GM12872 (cell line): ENCODE data around the gene RREB1.

Source experiments
- TF ChIP-seq, protein P1 (sequence below): IDR thresholded peaks from 3 replicates; pipeline ENCODE4 v1.5.1; 2011; ENCODE audit warnings: low read depth, mild to moderate bottlenecking, low read length, moderate library complexity; ENCODE audit not compliant: insufficient read depth

RREB1 gene

DNA sequence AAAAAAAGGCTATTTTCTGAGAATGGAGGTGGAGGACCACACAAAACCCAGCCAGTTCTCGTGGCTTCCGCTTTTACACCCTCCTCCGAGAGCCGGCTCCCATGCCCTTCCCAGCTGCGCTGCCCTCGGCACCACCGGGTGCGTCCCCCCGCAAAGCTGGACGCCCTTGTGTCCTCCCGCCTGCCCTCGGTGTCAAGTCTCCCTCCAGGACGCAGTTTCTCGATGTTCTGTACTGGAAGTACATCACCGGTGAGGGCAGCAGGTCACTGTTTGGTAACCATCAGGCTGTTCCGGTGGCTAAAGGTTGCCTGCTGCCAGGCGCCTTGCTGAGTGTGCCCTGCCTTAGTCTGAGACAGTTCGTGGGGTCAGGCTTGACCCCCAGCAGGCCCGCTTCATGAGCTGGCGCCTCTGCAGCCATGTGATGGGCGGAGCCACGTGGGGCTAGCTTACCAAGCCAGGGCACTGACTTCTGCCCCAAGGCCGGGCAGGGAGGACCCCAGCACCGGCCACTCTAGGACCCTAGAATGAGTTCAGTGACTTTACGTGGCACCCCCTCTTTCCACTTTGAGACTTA, 34.6 kb downstream of the RREB1 start:
- TF ChIP-seq, protein P1, sequence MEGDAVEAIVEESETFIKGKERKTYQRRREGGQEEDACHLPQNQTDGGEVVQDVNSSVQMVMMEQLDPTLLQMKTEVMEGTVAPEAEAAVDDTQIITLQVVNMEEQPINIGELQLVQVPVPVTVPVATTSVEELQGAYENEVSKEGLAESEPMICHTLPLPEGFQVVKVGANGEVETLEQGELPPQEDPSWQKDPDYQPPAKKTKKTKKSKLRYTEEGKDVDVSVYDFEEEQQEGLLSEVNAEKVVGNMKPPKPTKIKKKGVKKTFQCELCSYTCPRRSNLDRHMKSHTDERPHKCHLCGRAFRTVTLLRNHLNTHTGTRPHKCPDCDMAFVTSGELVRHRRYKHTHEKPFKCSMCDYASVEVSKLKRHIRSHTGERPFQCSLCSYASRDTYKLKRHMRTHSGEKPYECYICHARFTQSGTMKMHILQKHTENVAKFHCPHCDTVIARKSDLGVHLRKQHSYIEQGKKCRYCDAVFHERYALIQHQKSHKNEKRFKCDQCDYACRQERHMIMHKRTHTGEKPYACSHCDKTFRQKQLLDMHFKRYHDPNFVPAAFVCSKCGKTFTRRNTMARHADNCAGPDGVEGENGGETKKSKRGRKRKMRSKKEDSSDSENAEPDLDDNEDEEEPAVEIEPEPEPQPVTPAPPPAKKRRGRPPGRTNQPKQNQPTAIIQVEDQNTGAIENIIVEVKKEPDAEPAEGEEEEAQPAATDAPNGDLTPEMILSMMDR: no peak

DNA sequence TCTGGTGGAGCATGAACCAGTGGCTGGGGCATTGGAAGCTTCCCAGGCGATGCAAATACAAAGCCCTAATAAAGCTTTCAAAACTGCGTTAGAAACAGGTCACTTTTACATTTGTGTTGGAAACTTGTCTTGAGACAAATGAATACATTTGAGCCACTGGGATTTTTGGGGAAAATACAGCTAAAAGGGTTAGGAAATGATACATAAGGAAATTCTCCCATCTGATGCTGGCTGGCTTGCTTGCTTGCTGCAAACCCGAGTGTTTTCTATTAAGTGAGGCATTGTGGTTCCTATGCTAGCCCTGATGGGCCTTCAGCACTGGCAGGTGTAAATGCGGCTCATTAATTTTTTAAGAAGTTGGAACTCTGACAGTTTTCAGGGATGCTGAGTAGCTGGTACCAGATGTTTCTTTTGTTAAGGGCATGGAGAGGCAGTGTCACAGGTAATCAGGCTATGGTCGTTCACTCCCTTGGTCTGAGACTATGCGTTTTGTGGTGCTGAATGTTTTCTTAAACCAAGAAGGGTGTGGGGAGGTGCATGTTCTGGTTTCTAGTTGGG, 35.2 kb downstream of the RREB1 start:
- TF ChIP-seq, protein P1: no peak

DNA sequence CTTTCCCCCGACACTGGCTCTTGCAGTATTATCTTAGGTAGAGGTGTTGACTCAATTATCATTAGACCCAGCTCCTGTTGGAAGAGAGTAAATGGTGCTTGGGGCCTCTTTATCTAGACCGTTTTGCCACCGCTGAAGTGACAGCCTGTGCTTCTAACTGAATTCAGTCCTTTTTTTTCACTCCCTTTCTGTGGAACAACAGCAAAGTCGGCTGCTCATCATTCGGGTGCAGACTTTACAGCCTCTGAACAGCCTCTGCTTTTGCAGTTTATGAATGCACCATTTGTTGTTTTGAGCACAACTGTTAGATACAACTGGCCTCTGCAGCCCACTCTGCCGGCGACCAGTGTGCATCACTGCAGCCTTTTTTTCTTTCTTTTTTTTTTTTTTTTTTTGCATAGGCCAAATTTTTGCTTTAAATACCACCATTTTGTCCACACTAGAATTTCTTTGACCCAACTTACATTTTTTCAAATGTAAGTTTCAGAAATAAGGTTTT, 35.8 kb downstream of the RREB1 start:
- TF ChIP-seq, protein P1: 0 out of 3 replicates have a peak, but pooled peaks have one; percentile 13

- TF ChIP-seq, protein P1: no peak
Measured at GRCh38 chr6:7144872-7145584, 37.3 kb downstream of the RREB1 start.

GRCh38 chr6:7145585-7145884, 37.8 kb downstream of the RREB1 start:
- TF ChIP-seq, protein P1: no peak

DNA sequence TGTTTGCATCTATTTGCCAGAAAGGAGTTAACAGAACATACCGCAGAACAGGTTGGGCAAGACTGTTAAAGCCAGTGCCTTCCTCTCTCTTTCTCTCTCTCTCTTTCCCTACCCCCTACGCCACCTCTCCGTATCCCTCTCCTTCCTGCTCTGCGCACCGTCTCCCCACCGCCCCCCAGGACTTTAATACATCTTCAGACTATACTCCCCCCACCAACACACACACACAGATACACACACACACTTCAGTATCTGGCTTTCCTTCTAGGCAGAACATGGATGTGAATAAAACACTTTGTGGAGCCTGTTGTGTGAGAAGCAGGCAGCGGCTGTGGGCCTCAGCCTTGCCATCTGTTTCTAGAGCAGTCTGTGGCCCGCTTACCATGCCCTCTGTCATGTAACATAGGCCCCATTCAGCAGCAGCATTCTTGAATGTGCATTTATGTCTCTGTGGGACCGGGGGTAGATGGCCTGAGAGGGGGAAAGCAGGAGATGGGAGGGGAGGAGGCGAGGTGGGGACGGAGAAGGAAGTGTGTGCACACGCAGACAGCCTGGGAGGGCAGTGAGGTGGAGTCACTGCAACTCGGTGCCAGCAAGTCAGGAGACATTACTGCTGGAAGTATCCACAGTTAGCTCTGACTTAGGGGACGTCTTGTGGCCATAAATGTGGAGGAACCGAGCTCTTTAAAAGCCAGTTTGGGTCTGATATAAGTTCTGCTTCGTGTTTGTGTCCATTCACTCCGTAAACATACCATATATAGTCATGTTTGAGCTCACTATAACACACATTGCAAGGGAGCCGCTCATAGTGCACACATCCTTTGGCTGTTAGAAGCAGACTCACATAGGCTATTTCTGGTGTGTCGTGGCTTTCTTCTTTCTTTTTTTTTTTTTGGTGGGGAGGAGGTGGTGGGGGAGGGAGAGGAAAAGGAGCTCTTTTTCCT, 38.4 kb downstream of the RREB1 start:
- TF ChIP-seq, protein P1: no peak
